Right lobe of liver (tissue), 4 donors: ENCODE measurements around the gene SPTA1.

ENCODE experiments used
- POLR2A ChIP-seq: fragments of 450-650 bp; IDR thresholded peaks from one replicate; pipeline ENCODE4 v1.6.1; 2017; ENCODE audit warnings: antibody characterized with exemption, mild to moderate bottlenecking
- TF ChIP-seq, protein P1 (sequence below), 4 donors: fragments of 200-600 bp in 3 of 4; fragments of 450-650 bp in 1 of 4; IDR thresholded peaks; one replicate each; pipeline versions ENCODE4 v1.5.1 to v1.8.0; 2016 to 2022; ENCODE audit warnings: antibody characterized with exemption in 4 of 4, mild to moderate bottlenecking in 2 of 4
- donor health status: DM: no; HTN: no; CAD: no.
- donor health status: DM: no; HTN: no; CAD: no.
- donor health status: DM: no; HTN: yes; CAD: no.

DNA sequence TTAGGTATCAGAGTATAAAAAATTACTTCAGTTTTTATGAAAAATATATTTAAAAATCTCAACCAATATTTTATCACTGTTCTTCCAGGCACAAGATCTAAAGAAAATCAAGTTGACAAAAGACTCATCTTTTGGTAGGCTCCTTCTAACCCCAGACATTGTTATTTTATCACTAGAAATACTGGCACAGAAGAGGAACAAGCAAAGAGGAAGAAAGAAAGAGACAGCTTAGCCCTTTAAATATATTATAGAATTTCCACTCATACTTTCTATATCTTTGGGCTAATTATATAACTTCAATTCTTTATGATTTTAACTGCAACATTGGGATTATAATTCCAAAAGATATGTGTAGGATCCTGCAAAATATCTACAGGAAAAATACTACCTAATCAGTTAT lies 32.4 kb downstream of the SPTA1 start:
- TF ChIP-seq, protein P1, sequence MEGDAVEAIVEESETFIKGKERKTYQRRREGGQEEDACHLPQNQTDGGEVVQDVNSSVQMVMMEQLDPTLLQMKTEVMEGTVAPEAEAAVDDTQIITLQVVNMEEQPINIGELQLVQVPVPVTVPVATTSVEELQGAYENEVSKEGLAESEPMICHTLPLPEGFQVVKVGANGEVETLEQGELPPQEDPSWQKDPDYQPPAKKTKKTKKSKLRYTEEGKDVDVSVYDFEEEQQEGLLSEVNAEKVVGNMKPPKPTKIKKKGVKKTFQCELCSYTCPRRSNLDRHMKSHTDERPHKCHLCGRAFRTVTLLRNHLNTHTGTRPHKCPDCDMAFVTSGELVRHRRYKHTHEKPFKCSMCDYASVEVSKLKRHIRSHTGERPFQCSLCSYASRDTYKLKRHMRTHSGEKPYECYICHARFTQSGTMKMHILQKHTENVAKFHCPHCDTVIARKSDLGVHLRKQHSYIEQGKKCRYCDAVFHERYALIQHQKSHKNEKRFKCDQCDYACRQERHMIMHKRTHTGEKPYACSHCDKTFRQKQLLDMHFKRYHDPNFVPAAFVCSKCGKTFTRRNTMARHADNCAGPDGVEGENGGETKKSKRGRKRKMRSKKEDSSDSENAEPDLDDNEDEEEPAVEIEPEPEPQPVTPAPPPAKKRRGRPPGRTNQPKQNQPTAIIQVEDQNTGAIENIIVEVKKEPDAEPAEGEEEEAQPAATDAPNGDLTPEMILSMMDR (IDR thresholded peaks at IDR 0.05), result no peak
- TF ChIP-seq POLR2A, result no peak
